Kidney (tissue), 14 donors: ENCODE data around the gene THEM5. TPM values are rescaled to one million over a fixed set of nuclear protein-coding genes. Genes with fewer than 3 reads are reported as not detected.
A peak's percentile ranks its signal among the peaks of the same experiment; 100 is the strongest.

Experiments
- DNase-seq, 5 donors: peaks; one replicate each; pipeline ENCODE4 v3.0.0-alpha.2; 2013 to 2020
- FAIRE-seq: peaks from 2 replicates; lab custom pipeline; 2012; peaks lifted over from hg19 to GRCh38; lab: Jason Lieb, UNC
- H3K27ac ChIP-seq, 2 donors: one replicate each; pipeline ENCODE4 v1.7.0; 2013; ENCODE audit warnings: low read depth in 2 of 2, low read length in 2 of 2, inconsistent platforms in 1 of 2
- H3K27me3 ChIP-seq: one replicate; pipeline ENCODE4 v1.7.1; 2013; ENCODE audit warnings: low read length, inconsistent platforms; ENCODE audit not compliant: control insufficient read depth, insufficient read depth
- H3K36me3 ChIP-seq, 3 donors: one replicate each; pipeline versions ENCODE4 v1.7.0 to v1.7.1; 2013; ENCODE audit warnings: low read length in 3 of 3, control low read depth in 1 of 3, inconsistent platforms in 1 of 3; ENCODE audit not compliant: insufficient read depth in 3 of 3, control insufficient read depth in 2 of 3
- H3K4me1 ChIP-seq, 3 donors: one replicate each; pipeline versions ENCODE4 v1.7.0 to v1.7.1; 2013; ENCODE audit warnings: low read length in 3 of 3, inconsistent platforms in 1 of 3, low read depth in 1 of 3; ENCODE audit not compliant: control insufficient read depth in 2 of 3, insufficient read depth in 2 of 3
- H3K4me3 ChIP-seq, 3 donors: one replicate each; pipeline versions ENCODE4 v1.7.0 to v1.8.1; 2013; ENCODE audit warnings: low read length in 3 of 3, control low read depth in 1 of 3, inconsistent platforms in 1 of 3
- H3K9ac ChIP-seq, 3 donors: one replicate each; pipeline versions ENCODE4 v1.7.0 to v1.7.1; 2013; ENCODE audit warnings: low read length in 3 of 3, control low read depth in 1 of 3, inconsistent platforms in 1 of 3
- H3K9me3 ChIP-seq, 3 donors: one replicate each; pipeline versions ENCODE4 v1.7.0 to v1.7.1; 2013; ENCODE audit warnings: low read length in 3 of 3, control low read depth in 1 of 3, inconsistent platforms in 1 of 3; ENCODE audit not compliant: control insufficient read depth in 2 of 3, insufficient read depth in 1 of 3
- CTCF ChIP-seq: IDR thresholded peaks from 3 replicates; pipeline ENCODE4 v1.5.1; 2012; ENCODE audit warnings: mild to moderate bottlenecking, moderate library complexity, borderline replicate concordance; ENCODE audit not compliant: insufficient read depth; ENCODE audit errors: extremely low read depth
- intact Hi-C: fragments of 100-400 bp; cut with DNase I; formaldehyde crosslinking; loops from one replicate; pipeline ENCODE4 v1.11.1; 2022
- polyA plus RNA-seq: library from polyadenylated mRNA; stranded (reverse); fragments of 350-450 nt; fragmentation: Illumina TruSeq; extraction: RNeasy Lipid Tissue Mini Kit (QIAGEN cat#74804); gene quantifications from one replicate; pipeline ENCODE4 v1.2.3, GENCODE V29; 2014; ENCODE audit warnings: low read depth, low replicate concordance; ENCODE audit not compliant: insufficient read depth
- total RNA-seq: library from RNA; stranded (reverse); fragmentation: NEBNext Ultra II Directional; extraction: Animal tissue kit (Norgen Biotek cat#: 25700); gene quantifications from one replicate; pipeline ENCODE4 v1.2.1, GENCODE V29; 2021
- donor health status: control.
- donor health status: control.
- donor health status: control.
- donor health status: control.
- donor health status: control.
- donor health status: DM: yes; HTN: yes; CAD: no.
- donor health status: Normal renal cell carcinoma (clear cell type).

Gene THEM5
- total and polyA plus RNA-seq, 2 donors from 2014 or later: not detected

GRCh38 chr1:151828921-151829320, 24.6 kb downstream of the THEM5 start:
- TF ChIP-seq CTCF: no peak
- Histone ChIP-seq H3K4me1 (peaks cover 0 to 26% (median 22%) of the 10 kb centered on the region in 3 donors), H3K27me3 (no peaks in the 10 kb centered on the region), H3K27ac (no peak overlapping the region), H3K9ac (peak overlapping the region in 1 of 3 donors; percentile 34), H3K9me3 (no peaks in the 10 kb centered on the region), H3K36me3 (peaks cover 0 to 5% (median 0%) of the 10 kb centered on the region in 3 donors), H3K4me3 (no peak overlapping the region)
- intact Hi-C loops: no loop called here
- FAIRE-seq (no peak), DNase-seq (peak; percentile 84 to 87 (median 84))

- peaks cover 0 to 5% (median 0%) of the 10 kb centered on the region in 3 donors for H3K36me3 ChIP-seq
- H3K27me3 ChIP-seq: no peaks in the 10 kb centered on the region
- H3K4me3 ChIP-seq: no peak overlapping the region
- no peak for TF ChIP-seq CTCF
- H3K4me1 ChIP-seq: peaks cover 0 to 20% (median 19%) of the 10 kb centered on the region in 3 donors
- FAIRE-seq (no peak), DNase-seq (no peak)
- no peak overlapping the region for H3K9ac ChIP-seq
- intact Hi-C loops: no loop called here
- H3K27ac ChIP-seq: no peak overlapping the region
- H3K9me3 ChIP-seq: no peaks in the 10 kb centered on the region
Measured at GRCh38 chr1:151827853-151828252, 25.7 kb downstream of the THEM5 start.

GRCh38 chr1:151825751-151826660, 27.5 kb downstream of the THEM5 start:
- no peak for DNase-seq
- peaks cover 0 to 14% (median 12%) of the 10 kb centered on the region in 3 donors for H3K4me1 ChIP-seq
- no peak overlapping the region for H3K4me3 ChIP-seq
- no peak overlapping the region for H3K9ac ChIP-seq
- H3K27ac ChIP-seq: no peak overlapping the region
- no peaks in the 10 kb centered on the region for H3K9me3 ChIP-seq
- H3K27me3 ChIP-seq: no peaks in the 10 kb centered on the region
- no peak for TF ChIP-seq CTCF
- intact Hi-C loops: no loop called here
- H3K36me3 ChIP-seq: peaks cover 0 to 5% (median 0%) of the 10 kb centered on the region in 3 donors
- FAIRE-seq: no peak
